AG04449 (cell line): ENCODE measurements around the gene PPP2R2C.

Experiments used
- CTCF ChIA-PET: fragments of 350-600 bp; formaldehyde crosslinking; extraction: SDS; loops from one replicate; lab custom pipeline; 2021; ENCODE audit warnings: antibody characterized with exemption; lab: Yijun Ruan, JAX
- POLR2A ChIA-PET: fragments of 400-600, 350-600 bp; formaldehyde crosslinking; extraction: SDS; loops from one replicate; lab custom pipeline; 2020; ENCODE audit warnings: antibody characterized with exemption, inconsistent platforms; lab: Yijun Ruan, JAX
- DNase-seq: peaks from one replicate; pipeline ENCODE4 v3.0.0-alpha.2; 2010; ENCODE audit warnings: low read depth, low spot score
- H3K4me3 ChIP-seq: 2 replicates; pipeline ENCODE4 v1.5.1; 2011; ENCODE audit warnings: low read depth, mild to moderate bottlenecking, control low read depth, low read length
- CTCF ChIP-seq: IDR thresholded peaks from one replicate; pipeline ENCODE4 v1.5.1; 2011; ENCODE audit warnings: mild to moderate bottlenecking, moderate library complexity, low read length, control low read depth, inconsistent platforms; ENCODE audit not compliant: insufficient read depth; ENCODE audit errors: missing control alignments

PPP2R2C gene

GRCh38 chr4:6392407-6392806, 80.0 kb downstream of the PPP2R2C start:
- no peak for DNase-seq
- POLR2A ChIA-PET = no interaction called here
- H3K4me3 ChIP-seq = no peak overlapping the region
- no peak for TF ChIP-seq CTCF
- CTCF ChIA-PET = interaction anchor here (1.3 kb wide), 1 partner anchor 154 kb away, joined by 3 read pairs; no protein-coding TSS in a partner anchor

GRCh38 chr4:6391852-6392188, 80.6 kb downstream of the PPP2R2C start:
- POLR2A ChIA-PET = no interaction called here
- CTCF ChIA-PET = no interaction called here
- DNase-seq = no peak
- no peak overlapping the region for H3K4me3 ChIP-seq
- TF ChIP-seq CTCF = no peak

- CTCF ChIA-PET = no interaction called here
- no peak overlapping the region for H3K4me3 ChIP-seq
- POLR2A ChIA-PET = no interaction called here
- no peak for TF ChIP-seq CTCF
- DNase-seq = no peak
These were observed 81.1 kb downstream of the PPP2R2C start for GRCh38 chr4:6391186-6391851.

GRCh38 chr4:6390356-6390755, 82.1 kb downstream of the PPP2R2C start:
- TF ChIP-seq CTCF = no peak
- DNase-seq = no peak
- ChIA-PET POLR2A (no interaction called here), CTCF (no interaction called here)
- no peak overlapping the region for H3K4me3 ChIP-seq

GRCh38 chr4:6389142-6389825, 83.1 kb downstream of the PPP2R2C start:
- ChIA-PET POLR2A (no interaction called here), CTCF (no interaction called here)
- TF ChIP-seq CTCF = no peak
- H3K4me3 ChIP-seq = no peak overlapping the region
- DNase-seq = no peak

- TF ChIP-seq CTCF = no peak
- no peak overlapping the region for H3K4me3 ChIP-seq
- ChIA-PET POLR2A (no interaction called here), CTCF (no interaction called here)
- DNase-seq = no peak
These were observed 83.7 kb downstream of the PPP2R2C start for GRCh38 chr4:6388713-6389112.
